Astrocyte (in vitro differentiated cells and primary cell): ENCODE results near the gene LEO1. TPM values are rescaled to one million over a fixed set of nuclear protein-coding genes. Genes with fewer than 3 reads are reported as not detected.

Experiments used
- DNase-seq: peaks from one replicate; pipeline ENCODE4 v3.0.0-alpha.2; 2010; ENCODE audit warnings: low read depth
- FAIRE-seq: peaks from 2 replicates; lab custom pipeline; 2011; peaks lifted over from hg19 to GRCh38; lab: Jason Lieb, UNC
- H2AFZ ChIP-seq: 2 replicates; pipeline ENCODE4 v1.6.0; 2012; ENCODE audit warnings: low read depth, low read length, inconsistent platforms
- H3K27ac ChIP-seq: 2 replicates; pipeline ENCODE4 v1.5.1; 2011; ENCODE audit warnings: low read depth, low read length, inconsistent platforms
- H3K27me3 ChIP-seq: 2 replicates; pipeline ENCODE4 v1.6.0; 2011; ENCODE audit warnings: low read length, inconsistent platforms; ENCODE audit not compliant: insufficient read depth
- H3K36me3 ChIP-seq: 2 replicates; pipeline ENCODE4 v1.5.1; 2011; ENCODE audit warnings: low read length, inconsistent platforms; ENCODE audit not compliant: insufficient read depth
- H3K4me1 ChIP-seq: 2 replicates; pipeline ENCODE4 v1.5.1; 2011; ENCODE audit warnings: low read length, inconsistent platforms; ENCODE audit not compliant: insufficient read depth
- H3K4me2 ChIP-seq: 2 replicates; pipeline ENCODE4 v1.6.0; 2012; ENCODE audit warnings: low read length, inconsistent platforms
- H3K4me3 ChIP-seq: 2 replicates; pipeline ENCODE4 v1.5.1; 2011; ENCODE audit warnings: low read depth, mild to moderate bottlenecking, low read length, inconsistent platforms; ENCODE audit not compliant: insufficient read depth
- H3K79me2 ChIP-seq: 2 replicates; pipeline ENCODE4 v1.6.0; 2012; ENCODE audit warnings: mild to moderate bottlenecking, low read length, inconsistent platforms; ENCODE audit not compliant: insufficient read depth
- H3K9ac ChIP-seq: 2 replicates; pipeline ENCODE4 v1.6.0; 2012; ENCODE audit warnings: mild to moderate bottlenecking, low read length, inconsistent platforms
- H3K9me3 ChIP-seq: 2 replicates; pipeline ENCODE4 v1.5.1; 2012; ENCODE audit warnings: low read depth, mild to moderate bottlenecking, low read length, inconsistent platforms; ENCODE audit not compliant: insufficient read depth
- H4K20me1 ChIP-seq: 2 replicates; pipeline ENCODE4 v1.6.0; 2012; ENCODE audit warnings: low read length, inconsistent platforms; ENCODE audit not compliant: insufficient read depth
- H3K27ac Mint-ChIP-seq: one replicate; pipeline ENCODE4 v1.8.0; 2021; ENCODE audit warnings: mild to moderate bottlenecking, mixed read lengths; ENCODE audit not compliant: unreplicated experiment
- H3K27me3 Mint-ChIP-seq: one replicate; pipeline ENCODE4 v1.8.0; 2021; ENCODE audit warnings: low read depth, mixed read lengths; ENCODE audit not compliant: unreplicated experiment
- H3K36me3 Mint-ChIP-seq: one replicate; pipeline ENCODE4 v1.8.0; 2021; ENCODE audit warnings: low read depth, mixed read lengths; ENCODE audit not compliant: unreplicated experiment
- H3K4me1 Mint-ChIP-seq: one replicate; pipeline ENCODE4 v1.8.0; 2021; ENCODE audit warnings: low read depth, mixed read lengths; ENCODE audit not compliant: unreplicated experiment
- H3K4me3 Mint-ChIP-seq: one replicate; pipeline ENCODE4 v1.8.0; 2021; ENCODE audit warnings: mild to moderate bottlenecking, moderate library complexity, mixed read lengths; ENCODE audit not compliant: unreplicated experiment
- H3K9me3 Mint-ChIP-seq: one replicate; pipeline ENCODE4 v1.8.0; 2021; ENCODE audit warnings: mild to moderate bottlenecking, mixed read lengths; ENCODE audit not compliant: unreplicated experiment
- CTCF ChIP-seq: IDR thresholded peaks from 2 replicates; pipeline ENCODE4 v1.5.1; 2011; ENCODE audit warnings: low read depth, mild to moderate bottlenecking, inconsistent platforms, low read length, moderate library complexity; ENCODE audit not compliant: insufficient read depth
- EZH2 ChIP-seq: IDR thresholded peaks from 2 replicates; pipeline ENCODE4 v1.6.1; 2012; ENCODE audit warnings: mild to moderate bottlenecking, low read length, inconsistent platforms; ENCODE audit not compliant: insufficient read depth
- total RNA-seq: library from RNA; stranded (reverse); gene quantifications from 2 replicates; pipeline ENCODE4 v1.2.1, GENCODE V29; 2021

LEO1 gene
- total RNA-seq, 1 donor from 2014 or later, result 25.5 TPM

- Mint-ChIP-seq H3K4me3 (no peak overlapping the region), H3K27ac (no peak overlapping the region), H3K27me3 (no peaks in the 10 kb centered on the region), H3K9me3 (no peaks in the 10 kb centered on the region), H3K4me1 (peaks cover 7% of the 10 kb centered on the region), H3K36me3 (peaks cover 2% of the 10 kb centered on the region)
- no peak overlapping the region for H3K9ac ChIP-seq
- H2AFZ ChIP-seq, result no peak overlapping the region
- DNase-seq, result no peak
- no peaks in the 10 kb centered on the region for H3K4me1 ChIP-seq
- no peak overlapping the region for H3K4me2 ChIP-seq
- H4K20me1 ChIP-seq, result peaks cover 19% of the 10 kb centered on the region
- no peaks in the 10 kb centered on the region for H3K27me3 ChIP-seq
- no peak for FAIRE-seq
- peaks cover 8% of the 10 kb centered on the region for H3K36me3 ChIP-seq
- H3K9me3 ChIP-seq, result no peaks in the 10 kb centered on the region
- no peak overlapping the region for H3K4me3 ChIP-seq
- H3K27ac ChIP-seq, result no peak overlapping the region
- no peak for TF ChIP-seq CTCF
- no peak for TF ChIP-seq EZH2
- peaks cover 6% of the 10 kb centered on the region for H3K79me2 ChIP-seq
Measured at GRCh38 chr15:51938286-51938685, 33.3 kb downstream of the LEO1 start.

DNA sequence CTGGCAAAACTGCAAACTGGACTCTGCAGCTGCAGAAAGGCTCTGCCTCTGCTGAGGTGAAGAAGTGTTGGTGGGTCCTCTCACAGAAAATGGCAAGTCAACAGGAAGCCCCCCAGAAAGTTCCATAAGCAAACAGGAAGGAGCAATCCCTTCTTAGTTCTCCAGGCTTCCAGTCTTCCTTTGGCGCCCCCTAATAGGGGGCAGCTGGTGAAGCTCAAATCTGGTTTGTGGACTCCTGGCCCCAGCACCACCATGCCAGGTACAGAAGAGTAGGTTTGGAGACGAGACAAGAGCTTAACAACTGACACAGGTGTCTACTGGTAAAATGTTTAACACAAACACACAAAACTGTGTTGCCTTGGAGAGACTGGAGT is 35.5 kb downstream of the LEO1 start:
- peaks cover 7% of the 10 kb centered on the region for H3K4me1 Mint-ChIP-seq
- H3K27ac Mint-ChIP-seq, result no peak overlapping the region
- H3K27ac ChIP-seq, result no peak overlapping the region
- no peaks in the 10 kb centered on the region for H3K4me1 ChIP-seq
- TF ChIP-seq EZH2 (no peak), CTCF (no peak)
- no peak for DNase-seq
- H2AFZ ChIP-seq, result no peak overlapping the region
- no peaks in the 10 kb centered on the region for H3K9me3 ChIP-seq
- H3K4me3 ChIP-seq, result no peak overlapping the region
- H3K79me2 ChIP-seq, result no peaks in the 10 kb centered on the region
- H3K36me3 ChIP-seq, result no peaks in the 10 kb centered on the region
- H4K20me1 ChIP-seq, result peaks cover 11% of the 10 kb centered on the region
- H3K27me3 ChIP-seq, result no peaks in the 10 kb centered on the region
- H3K36me3 Mint-ChIP-seq, result peaks cover 2% of the 10 kb centered on the region
- no peaks in the 10 kb centered on the region for H3K9me3 Mint-ChIP-seq
- no peak overlapping the region for H3K4me2 ChIP-seq
- no peak for FAIRE-seq
- H3K4me3 Mint-ChIP-seq, result no peak overlapping the region
- H3K9ac ChIP-seq, result no peak overlapping the region
- no peaks in the 10 kb centered on the region for H3K27me3 Mint-ChIP-seq

- no peaks in the 10 kb centered on the region for H3K79me2 ChIP-seq
- no peak overlapping the region for H3K4me3 ChIP-seq
- H3K27me3 ChIP-seq, result no peaks in the 10 kb centered on the region
- H3K4me2 ChIP-seq, result no peak overlapping the region
- Mint-ChIP-seq H3K27ac (no peak overlapping the region), H3K4me1 (peaks cover 7% of the 10 kb centered on the region), H3K36me3 (peaks cover 2% of the 10 kb centered on the region), H3K9me3 (no peaks in the 10 kb centered on the region), H3K27me3 (no peaks in the 10 kb centered on the region), H3K4me3 (no peak overlapping the region)
- no peak overlapping the region for H3K9ac ChIP-seq
- H3K9me3 ChIP-seq, result no peaks in the 10 kb centered on the region
- DNase-seq (no peak), FAIRE-seq (no peak)
- TF ChIP-seq CTCF (no peak), EZH2 (no peak)
- no peak overlapping the region for H2AFZ ChIP-seq
- H3K4me1 ChIP-seq, result no peaks in the 10 kb centered on the region
- H3K36me3 ChIP-seq, result no peaks in the 10 kb centered on the region
- no peak overlapping the region for H3K27ac ChIP-seq
- H4K20me1 ChIP-seq, result peaks cover 11% of the 10 kb centered on the region
Measured at GRCh38 chr15:51935466-51936104, 36.0 kb downstream of the LEO1 start.
